Mononuclear cell (primary cell): ENCODE results near the gene ABHD11. TPM values are rescaled to one million over a fixed set of nuclear protein-coding genes. Genes with fewer than 3 reads are reported as not detected.
"Not testable (repeated sequence)": the region's sequence is repeated elsewhere in the genome, so short reads cannot be mapped to it uniquely, and the experiment has no call there.

Experiments
- H3K27me3 ChIP-seq: 2 replicates; pipeline ENCODE4 v1.6.0; 2011; ENCODE audit warnings: low read length, control low read depth; ENCODE audit not compliant: insufficient read depth
- H3K4me1 ChIP-seq: 2 replicates; pipeline ENCODE4 v1.5.1; 2011; ENCODE audit warnings: mild to moderate bottlenecking, low read length, control low read depth; ENCODE audit not compliant: insufficient read depth
- H3K4me3 ChIP-seq: 2 replicates; pipeline ENCODE4 v1.5.1; 2011; ENCODE audit warnings: mild to moderate bottlenecking, low read length, moderate library complexity
- H3K9me3 ChIP-seq: 2 replicates; pipeline ENCODE4 v1.5.1; 2011; ENCODE audit warnings: low read depth, mild to moderate bottlenecking, control low read depth, low read length
- total RNA-seq: library from RNA; depleted of rRNA; stranded (reverse); fragments of >200 nt; gene quantifications from one replicate; pipeline ENCODE4 v1.2.3, GENCODE V29; 2012

ABHD11 gene
- total RNA-seq, 1 donor: 5.6 TPM

- peaks cover 35% of the 10 kb centered on the region for H3K4me1 ChIP-seq
- no peak overlapping the region for H3K4me3 ChIP-seq
- H3K27me3 ChIP-seq: peaks cover 44% of the 10 kb centered on the region
- H3K9me3 ChIP-seq: no peaks in the 10 kb centered on the region
Observed at GRCh38 chr7:73717025-73717807, 21.4 kb downstream of the ABHD11 start.

DNA sequence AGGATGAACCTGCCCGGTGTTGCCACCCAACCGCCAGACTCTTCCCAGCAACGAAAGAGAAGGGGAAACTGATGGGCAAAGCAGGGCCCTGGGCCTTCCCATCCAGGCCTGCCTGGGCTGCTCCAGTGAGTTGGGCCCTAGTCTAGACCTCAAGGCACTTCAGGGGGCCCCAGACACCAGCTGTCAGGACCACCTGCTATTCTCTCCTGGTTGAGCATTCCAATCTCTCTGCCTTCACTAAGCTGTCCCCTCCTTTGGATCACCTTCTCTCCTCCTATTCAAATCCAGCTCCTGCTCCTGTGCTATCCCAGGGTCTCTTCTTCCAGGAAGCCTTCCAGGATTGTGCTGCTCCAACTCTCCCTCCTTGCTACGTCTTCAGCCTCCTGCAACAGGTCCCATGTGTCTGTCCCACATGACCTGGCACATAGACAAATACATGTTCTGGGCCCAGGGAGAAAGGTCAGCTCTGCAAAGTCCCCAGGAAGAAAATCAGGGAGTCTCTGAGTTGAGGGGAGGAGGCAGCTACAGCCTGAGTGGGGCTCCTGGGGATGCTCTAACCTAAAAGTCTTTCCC, 22.2 kb downstream of the ABHD11 start:
- Histone ChIP-seq H3K4me3 (no peak overlapping the region), H3K4me1 (peaks cover 35% of the 10 kb centered on the region), H3K27me3 (peaks cover 41% of the 10 kb centered on the region), H3K9me3 (no peaks in the 10 kb centered on the region)

GRCh38 chr7:73715648-73716317, 22.8 kb downstream of the ABHD11 start:
- H3K27me3 ChIP-seq: peaks cover 39% of the 10 kb centered on the region
- no peaks in the 10 kb centered on the region for H3K9me3 ChIP-seq

DNA sequence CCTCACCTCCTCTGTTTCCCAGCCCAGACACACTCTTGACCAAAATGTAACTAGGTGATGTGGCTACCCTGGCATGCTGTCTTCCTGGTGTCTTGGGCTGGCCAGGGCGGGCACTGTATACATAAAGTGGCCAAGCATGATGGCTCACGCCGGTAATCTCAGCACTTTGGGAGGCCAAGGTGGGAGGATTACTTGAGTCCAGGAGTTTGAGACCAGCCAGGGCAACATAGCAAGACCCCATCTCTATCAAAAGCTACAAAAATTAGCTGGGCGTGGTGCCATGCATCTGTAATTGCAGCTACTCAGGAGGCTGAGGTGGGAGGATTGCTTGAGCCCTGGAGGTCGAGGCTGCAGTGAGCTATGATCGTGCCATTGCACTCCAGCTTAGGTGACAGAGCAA, 25.3 kb downstream of the ABHD11 start:
- Histone ChIP-seq H3K4me1 (peaks cover 19% of the 10 kb centered on the region), H3K27me3 (peaks cover 25% of the 10 kb centered on the region)
- not testable (repeated sequence) for H3K4me3 ChIP-seq, H3K9me3 ChIP-seq

More at GRCh38 chr7:73715648-73716317, 22.8 kb downstream of the ABHD11 start:
- Histone ChIP-seq H3K4me3 (no peak overlapping the region), H3K4me1 (peaks cover 35% of the 10 kb centered on the region)

DNA sequence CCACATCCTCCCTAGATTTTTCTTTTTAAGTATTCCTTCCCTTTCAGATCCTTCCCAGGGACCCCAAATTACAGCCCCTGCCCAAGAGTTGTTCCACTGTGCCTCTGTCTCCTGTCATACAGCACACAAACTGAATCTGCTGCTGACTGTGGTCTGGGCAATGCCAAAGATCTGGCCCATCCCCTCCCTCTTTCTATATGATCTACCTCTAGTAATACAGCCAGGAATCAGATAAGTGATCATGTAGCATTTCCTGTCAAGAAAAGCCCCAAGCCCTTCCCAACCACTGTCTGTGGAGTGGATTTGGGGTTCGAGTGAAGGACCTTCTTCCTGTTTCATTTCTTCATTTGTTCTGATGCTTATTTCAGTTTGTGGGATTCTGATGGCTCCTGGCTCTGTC, 25.8 kb downstream of the ABHD11 start:
- Histone ChIP-seq H3K9me3 (no peaks in the 10 kb centered on the region), H3K4me3 (no peak overlapping the region), H3K4me1 (peaks cover 14% of the 10 kb centered on the region), H3K27me3 (peaks cover 23% of the 10 kb centered on the region)

DNA sequence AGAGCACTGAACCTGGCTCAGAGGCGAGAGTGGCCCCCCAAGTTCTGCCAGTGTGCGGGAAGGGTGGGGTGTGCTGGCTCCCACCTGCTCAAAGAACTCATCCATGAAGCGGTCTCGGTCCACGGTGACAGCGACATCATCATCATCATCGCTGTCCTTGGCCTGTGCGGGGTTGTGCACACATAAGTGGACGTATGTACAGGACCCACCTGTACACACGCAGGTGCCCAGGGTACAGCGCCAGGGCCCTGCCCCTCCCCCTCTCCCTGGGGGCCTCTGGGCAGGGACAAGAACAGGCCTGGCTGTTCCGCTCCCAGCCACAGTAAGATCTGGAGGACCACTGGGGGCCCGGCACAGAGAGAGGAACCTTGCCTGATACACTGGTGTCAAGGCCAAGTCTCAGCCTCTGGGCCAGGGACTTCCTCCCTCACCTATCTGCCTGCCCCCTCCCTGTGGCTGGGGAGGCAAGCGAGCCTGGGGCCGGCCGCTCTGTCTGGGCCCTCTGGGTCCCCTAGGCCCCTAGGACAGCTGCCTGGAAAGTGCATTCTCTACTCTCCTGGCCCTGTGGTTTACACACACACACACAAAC, 29.5 kb downstream of the ABHD11 start:
- Histone ChIP-seq H3K4me3 (no peak overlapping the region), H3K4me1 (no peaks in the 10 kb centered on the region), H3K27me3 (peaks cover 7% of the 10 kb centered on the region), H3K9me3 (no peaks in the 10 kb centered on the region)

- Histone ChIP-seq H3K4me1 (no peaks in the 10 kb centered on the region), H3K9me3 (no peaks in the 10 kb centered on the region), H3K4me3 (no peak overlapping the region), H3K27me3 (no peaks in the 10 kb centered on the region)
Observed at GRCh38 chr7:73707045-73707631, 31.5 kb downstream of the ABHD11 start.

GRCh38 chr7:73706126-73707044, 32.2 kb downstream of the ABHD11 start:
- no peaks in the 10 kb centered on the region for H3K9me3 ChIP-seq
- no peaks in the 10 kb centered on the region for H3K27me3 ChIP-seq
- no peaks in the 10 kb centered on the region for H3K4me1 ChIP-seq
- H3K4me3 ChIP-seq: no peak overlapping the region

GRCh38 chr7:73705551-73705920, 33.1 kb downstream of the ABHD11 start:
- Histone ChIP-seq H3K9me3 (no peaks in the 10 kb centered on the region), H3K4me3 (no peak overlapping the region), H3K27me3 (no peaks in the 10 kb centered on the region), H3K4me1 (no peaks in the 10 kb centered on the region)

GRCh38 chr7:73704640-73705550, 33.7 kb downstream of the ABHD11 start:
- Histone ChIP-seq H3K4me3 (no peak overlapping the region), H3K9me3 (no peaks in the 10 kb centered on the region), H3K27me3 (no peaks in the 10 kb centered on the region), H3K4me1 (no peaks in the 10 kb centered on the region)

DNA sequence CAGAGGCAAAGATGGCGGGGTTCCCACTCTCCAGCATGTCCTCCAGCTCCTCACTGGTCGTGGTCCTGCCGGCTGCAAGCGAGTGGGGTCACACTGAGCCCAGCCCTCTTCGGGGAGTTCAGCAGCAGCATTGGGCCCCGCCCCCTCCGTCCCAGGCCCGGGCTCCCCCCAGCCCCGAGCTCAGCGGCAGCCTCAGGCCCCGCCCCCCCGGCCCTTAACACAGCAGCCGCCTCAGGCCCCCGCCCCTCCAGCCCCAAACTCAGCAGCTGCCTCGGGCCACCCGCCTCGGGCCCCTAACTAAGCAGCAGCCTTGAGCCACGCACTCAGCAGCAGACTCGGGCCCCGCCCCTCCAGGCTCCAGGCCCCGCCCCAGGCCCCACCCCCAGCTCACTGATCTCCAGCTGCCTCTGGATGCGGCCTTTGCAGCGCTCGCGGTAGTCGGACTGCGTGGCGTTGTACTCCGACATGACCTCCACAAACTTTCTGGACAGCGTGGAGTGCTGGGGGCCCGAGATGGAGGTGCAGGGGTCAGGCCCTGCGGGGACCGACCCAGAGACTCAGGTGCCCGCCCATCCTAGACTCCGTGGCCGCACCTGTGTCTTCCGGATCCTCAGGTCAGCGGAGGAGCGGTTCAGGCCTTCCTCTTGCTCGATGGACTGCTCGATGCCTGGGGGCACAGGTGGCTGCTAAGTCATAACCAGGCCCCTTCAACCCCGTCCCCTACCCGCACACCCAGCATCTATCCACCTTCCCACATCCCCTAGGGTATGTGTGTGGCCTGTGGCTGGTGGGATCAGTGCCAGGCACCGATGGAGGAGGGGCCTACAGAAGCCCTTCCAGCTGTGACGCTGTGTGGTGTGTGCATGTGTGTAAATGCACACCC, 34.6 kb downstream of the ABHD11 start:
- Histone ChIP-seq H3K4me3 (no peak overlapping the region), H3K27me3 (no peaks in the 10 kb centered on the region)

DNA sequence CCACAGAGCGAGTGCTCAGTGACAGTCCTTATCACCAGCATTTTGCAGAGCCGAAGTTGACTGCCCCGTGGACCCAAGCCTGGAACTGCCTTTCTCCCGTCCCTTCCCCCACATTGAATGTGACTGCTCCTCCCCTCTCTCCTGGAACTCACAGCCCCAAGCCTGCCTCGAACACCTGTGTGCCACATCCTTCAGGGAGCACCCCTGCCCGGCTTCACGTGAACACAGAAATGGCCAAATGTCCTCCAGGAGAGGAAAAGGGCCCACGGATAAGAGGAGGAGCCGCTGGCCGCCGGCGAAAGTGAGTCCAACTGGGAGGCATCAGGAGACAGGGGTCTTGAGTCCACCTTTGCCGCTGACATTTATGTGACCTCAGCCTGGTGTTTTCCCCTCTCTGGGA, 35.4 kb downstream of the ABHD11 start:
- no peaks in the 10 kb centered on the region for H3K4me1 ChIP-seq
- no peaks in the 10 kb centered on the region for H3K9me3 ChIP-seq
- no peak overlapping the region for H3K4me3 ChIP-seq
- H3K27me3 ChIP-seq: no peaks in the 10 kb centered on the region

More for the DNA sequence above, 34.6 kb downstream of the ABHD11 start:
- no peaks in the 10 kb centered on the region for H3K9me3 ChIP-seq
- no peaks in the 10 kb centered on the region for H3K4me1 ChIP-seq

DNA sequence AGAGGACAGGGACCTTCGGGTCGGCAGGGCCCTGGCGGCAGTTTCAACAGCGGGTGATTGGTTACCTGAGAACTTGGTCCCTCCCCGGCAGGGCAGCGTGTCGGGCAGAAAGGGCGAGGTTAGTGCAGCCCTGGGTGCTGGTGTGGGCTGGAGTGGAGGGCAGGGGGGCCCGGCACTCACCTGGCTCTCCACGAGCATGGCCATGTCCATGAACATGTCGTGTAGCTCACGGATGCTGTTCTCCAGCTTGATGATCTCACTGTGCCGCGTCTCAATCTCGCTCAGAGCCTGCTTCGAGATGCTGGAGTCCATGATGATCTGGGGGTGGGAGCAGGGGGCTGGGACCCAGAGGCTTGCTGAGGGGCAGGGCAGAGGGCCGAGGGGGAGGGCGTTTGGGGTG, 35.9 kb downstream of the ABHD11 start:
- no peaks in the 10 kb centered on the region for H3K27me3 ChIP-seq

More for the DNA sequence above, 35.9 kb downstream of the ABHD11 start:
- Histone ChIP-seq H3K4me3 (no peak overlapping the region), H3K4me1 (no peaks in the 10 kb centered on the region), H3K9me3 (no peaks in the 10 kb centered on the region)
